PFSK-1 (cell line): ENCODE results near the gene KLRC2.

Experiments
- FOXP2 ChIP-seq: optimal IDR thresholded peaks from 2 replicates; pipeline ENCODE3; 2011; ENCODE audit warnings: borderline replicate concordance, control low read depth, inconsistent platforms; ENCODE audit not compliant: insufficient read depth; ENCODE audit errors: extremely low read length, extremely low read depth
- POLR2AphosphoS5 ChIP-seq: IDR thresholded peaks from 2 replicates; pipeline ENCODE4 v1.6.1; 2012; ENCODE audit warnings: low read depth, mild to moderate bottlenecking, control low read depth, low read length, moderate library complexity
- TAF1 ChIP-seq: IDR thresholded peaks from 2 replicates; pipeline ENCODE4 v1.6.1; 2012; ENCODE audit warnings: low read length, control low read depth, borderline replicate concordance; ENCODE audit not compliant: insufficient read depth
- TF ChIP-seq, protein P1 (sequence below), 2 experiments: IDR thresholded peaks; 2 replicates each; pipeline versions ENCODE4 v1.6.1 to v1.8.0; 2011 to 2012; ENCODE audit warnings: low read depth in 2 of 2, low read length in 2 of 2, control low read depth in 1 of 2, inconsistent platforms in 1 of 2, mild to moderate bottlenecking in 1 of 2, moderate library complexity in 1 of 2; ENCODE audit not compliant: insufficient read depth in 1 of 2

DNA sequence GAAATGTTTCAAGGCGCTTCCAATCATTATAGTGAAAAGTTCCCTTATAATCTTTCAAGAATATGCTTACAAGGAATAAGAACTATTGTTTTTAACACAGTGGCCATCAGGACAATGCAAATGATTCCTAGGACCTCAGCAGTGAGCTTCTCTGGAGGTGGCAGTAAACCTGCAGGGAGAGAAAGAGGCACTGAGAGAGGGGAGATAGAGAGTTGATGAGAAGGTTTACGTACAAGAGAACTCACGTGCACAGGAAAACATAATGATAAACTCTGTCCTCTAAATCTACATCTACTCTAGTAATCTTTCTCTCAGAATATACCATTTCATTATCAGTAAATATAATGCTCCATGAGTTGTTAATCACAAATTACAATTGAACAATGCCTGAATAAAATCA is 27.0 kb downstream of the KLRC2 start:
- TF ChIP-seq, protein P1, sequence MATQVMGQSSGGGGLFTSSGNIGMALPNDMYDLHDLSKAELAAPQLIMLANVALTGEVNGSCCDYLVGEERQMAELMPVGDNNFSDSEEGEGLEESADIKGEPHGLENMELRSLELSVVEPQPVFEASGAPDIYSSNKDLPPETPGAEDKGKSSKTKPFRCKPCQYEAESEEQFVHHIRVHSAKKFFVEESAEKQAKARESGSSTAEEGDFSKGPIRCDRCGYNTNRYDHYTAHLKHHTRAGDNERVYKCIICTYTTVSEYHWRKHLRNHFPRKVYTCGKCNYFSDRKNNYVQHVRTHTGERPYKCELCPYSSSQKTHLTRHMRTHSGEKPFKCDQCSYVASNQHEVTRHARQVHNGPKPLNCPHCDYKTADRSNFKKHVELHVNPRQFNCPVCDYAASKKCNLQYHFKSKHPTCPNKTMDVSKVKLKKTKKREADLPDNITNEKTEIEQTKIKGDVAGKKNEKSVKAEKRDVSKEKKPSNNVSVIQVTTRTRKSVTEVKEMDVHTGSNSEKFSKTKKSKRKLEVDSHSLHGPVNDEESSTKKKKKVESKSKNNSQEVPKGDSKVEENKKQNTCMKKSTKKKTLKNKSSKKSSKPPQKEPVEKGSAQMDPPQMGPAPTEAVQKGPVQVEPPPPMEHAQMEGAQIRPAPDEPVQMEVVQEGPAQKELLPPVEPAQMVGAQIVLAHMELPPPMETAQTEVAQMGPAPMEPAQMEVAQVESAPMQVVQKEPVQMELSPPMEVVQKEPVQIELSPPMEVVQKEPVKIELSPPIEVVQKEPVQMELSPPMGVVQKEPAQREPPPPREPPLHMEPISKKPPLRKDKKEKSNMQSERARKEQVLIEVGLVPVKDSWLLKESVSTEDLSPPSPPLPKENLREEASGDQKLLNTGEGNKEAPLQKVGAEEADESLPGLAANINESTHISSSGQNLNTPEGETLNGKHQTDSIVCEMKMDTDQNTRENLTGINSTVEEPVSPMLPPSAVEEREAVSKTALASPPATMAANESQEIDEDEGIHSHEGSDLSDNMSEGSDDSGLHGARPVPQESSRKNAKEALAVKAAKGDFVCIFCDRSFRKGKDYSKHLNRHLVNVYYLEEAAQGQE (IDR thresholded peaks at IDR 0.05; ENCODE audit: insufficient read depth in 1 of 2, low read depth in 2 of 2, low read length in 2 of 2), result no peak
- TF ChIP-seq TAF1 (no peak), FOXP2 (no peak), POLR2AphosphoS5 (no peak)
